ENCODE data around the gene TIAM2. TPM values are rescaled to one million over a fixed set of nuclear protein-coding genes. Genes with fewer than 3 reads are reported as not detected.

Gene TIAM2
- total RNA-seq, result 16.1 TPM

DNA sequence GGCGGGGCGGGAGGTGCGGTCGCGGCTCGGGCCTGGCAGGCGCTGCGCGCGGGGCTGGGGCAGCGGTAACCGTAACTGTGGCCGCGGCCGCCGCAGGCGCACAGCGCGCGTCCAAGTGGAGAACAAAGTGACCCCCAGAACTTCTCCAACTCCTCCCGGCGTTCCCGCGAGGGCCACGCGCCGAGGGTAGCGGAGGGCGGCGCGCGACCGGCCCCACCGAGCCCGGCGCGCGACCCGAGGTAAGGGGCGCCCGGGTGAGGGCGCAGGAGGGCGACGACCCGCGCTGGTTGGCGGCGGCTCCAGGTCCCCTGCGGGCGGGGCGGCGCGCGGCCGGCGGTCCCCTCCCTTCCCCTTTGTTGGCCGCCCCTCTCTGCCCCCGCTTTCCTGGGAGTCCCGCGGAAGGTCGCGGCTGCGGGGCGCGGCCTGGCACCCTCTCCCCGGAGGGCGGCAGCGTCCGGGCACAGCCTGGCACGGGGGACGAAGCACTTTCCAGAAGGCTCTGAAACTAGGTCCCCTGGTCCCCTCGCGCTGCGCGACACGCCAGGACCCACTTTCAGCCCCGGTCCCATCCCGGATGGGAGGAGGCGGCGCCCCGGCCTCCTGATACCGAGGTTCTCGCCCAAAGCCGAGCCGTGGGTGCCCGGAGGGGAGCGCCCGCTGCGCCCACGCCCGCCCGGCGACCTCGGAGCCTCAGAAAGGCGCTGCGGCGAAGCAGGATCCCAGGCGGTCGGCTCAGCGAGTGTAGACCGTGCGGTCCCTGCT is at the start of gene TIAM2:
Gene TIAM2, plus strand, starts transcription at position 62 of the 762 bp plus-strand sequence. CDS start 133,909 bp downstream, outside the sequence.

DNA sequence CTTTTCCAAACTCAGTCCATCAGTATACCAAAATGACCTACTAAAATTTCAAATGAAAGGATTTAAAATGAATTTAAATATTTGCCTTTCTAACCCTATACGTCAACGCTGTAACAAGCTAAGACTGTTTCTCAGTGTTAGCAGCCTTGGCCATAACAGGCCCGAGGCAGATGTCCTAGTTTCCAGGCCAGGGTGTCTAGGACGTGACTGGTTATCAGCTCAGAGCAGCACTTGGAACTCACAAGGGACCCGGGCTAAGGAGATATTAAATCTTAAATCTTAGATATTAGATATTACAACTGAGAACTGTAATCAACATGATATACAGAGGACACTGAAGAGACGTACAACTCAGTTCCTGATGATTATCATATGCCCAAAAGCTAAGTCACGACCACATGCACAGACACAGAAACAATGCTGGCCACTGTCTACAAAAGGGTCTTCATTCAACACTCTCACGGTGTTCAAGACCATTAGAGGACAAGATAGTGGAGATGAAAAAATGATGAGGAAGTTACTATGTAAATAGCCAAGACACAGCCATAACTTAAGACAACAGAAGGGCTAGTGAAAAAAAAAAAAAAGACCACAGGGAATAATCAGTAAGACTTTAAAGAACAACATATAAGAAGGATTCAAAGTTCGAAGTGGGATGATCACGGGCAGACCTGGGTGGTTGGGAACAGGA is 268.4 kb downstream of the TIAM2 start, which contains the start of gene CLDN20:
Gene CLDN20, plus strand, starts transcription at position 641 of the 691 bp plus-strand sequence. CDS start 11,707 bp downstream, outside the sequence.

